ENCODE data around the gene FAM117B. TPM values are rescaled to one million over a fixed set of nuclear protein-coding genes. Genes with fewer than 3 reads are reported as not detected.

The FAM117B gene
- total and polyA plus RNA-seq, 8 donors: 2.5 to 12.4 (median 5.4) TPM

DNA sequence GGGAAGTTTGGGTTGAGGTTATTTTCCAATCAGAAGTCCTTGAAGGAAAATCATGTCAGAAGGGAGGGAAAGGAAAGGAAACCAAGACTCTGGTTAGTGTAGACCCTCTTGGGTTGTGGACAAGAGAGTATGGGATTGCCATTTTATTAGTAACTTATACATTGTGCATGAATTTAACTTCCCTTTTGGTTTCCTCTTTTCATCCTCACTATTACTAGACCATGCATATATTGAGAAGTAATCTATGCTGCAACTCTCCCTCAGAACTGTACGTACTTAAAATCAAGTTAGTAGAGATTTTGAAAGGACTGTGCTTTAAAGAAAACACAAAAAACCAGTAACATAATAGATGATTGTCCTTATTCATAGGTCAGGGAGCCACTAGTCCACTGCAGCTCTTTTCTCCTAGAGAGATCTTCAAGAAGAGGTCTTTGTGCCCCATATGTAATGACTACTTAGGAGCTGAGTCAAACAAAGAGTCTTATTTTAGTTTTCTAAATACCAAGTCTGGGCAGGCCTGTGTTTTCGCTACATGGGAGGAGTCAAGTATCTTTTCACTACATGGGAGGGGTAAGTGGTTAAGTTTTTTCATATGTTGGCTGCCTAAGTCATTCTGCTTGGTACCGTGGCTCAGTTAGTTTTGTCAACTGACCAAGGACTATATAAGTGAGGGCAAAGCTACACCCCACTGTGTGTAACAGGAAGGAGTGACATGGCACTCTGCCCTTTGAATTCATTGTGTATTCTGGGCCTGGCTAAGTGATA, 25.2 kb upstream of the FAM117B start:
- TF ChIP-seq, protein P1, sequence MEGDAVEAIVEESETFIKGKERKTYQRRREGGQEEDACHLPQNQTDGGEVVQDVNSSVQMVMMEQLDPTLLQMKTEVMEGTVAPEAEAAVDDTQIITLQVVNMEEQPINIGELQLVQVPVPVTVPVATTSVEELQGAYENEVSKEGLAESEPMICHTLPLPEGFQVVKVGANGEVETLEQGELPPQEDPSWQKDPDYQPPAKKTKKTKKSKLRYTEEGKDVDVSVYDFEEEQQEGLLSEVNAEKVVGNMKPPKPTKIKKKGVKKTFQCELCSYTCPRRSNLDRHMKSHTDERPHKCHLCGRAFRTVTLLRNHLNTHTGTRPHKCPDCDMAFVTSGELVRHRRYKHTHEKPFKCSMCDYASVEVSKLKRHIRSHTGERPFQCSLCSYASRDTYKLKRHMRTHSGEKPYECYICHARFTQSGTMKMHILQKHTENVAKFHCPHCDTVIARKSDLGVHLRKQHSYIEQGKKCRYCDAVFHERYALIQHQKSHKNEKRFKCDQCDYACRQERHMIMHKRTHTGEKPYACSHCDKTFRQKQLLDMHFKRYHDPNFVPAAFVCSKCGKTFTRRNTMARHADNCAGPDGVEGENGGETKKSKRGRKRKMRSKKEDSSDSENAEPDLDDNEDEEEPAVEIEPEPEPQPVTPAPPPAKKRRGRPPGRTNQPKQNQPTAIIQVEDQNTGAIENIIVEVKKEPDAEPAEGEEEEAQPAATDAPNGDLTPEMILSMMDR (IDR thresholded peaks at IDR 0.05): no peak
- intact Hi-C loops (cut with DNase I): no loop called here
- Histone ChIP-seq H3K27me3 (no peaks in the 10 kb centered on the region), H3K4me1 (no peaks in the 10 kb centered on the region), H3K9me3 (no peaks in the 10 kb centered on the region), H3K4me3 (no peak overlapping the region), H3K27ac (no peak overlapping the region), H3K36me3 (no peaks in the 10 kb centered on the region)
- DNase-seq (no peak), ATAC-seq (peak in 2 of 4 donors; percentile 49 to 66), FAIRE-seq (no peak)
- 81 to 83% methylated on average over 3 of the region's 3 CpGs for WGBS, 2 donors

DNA sequence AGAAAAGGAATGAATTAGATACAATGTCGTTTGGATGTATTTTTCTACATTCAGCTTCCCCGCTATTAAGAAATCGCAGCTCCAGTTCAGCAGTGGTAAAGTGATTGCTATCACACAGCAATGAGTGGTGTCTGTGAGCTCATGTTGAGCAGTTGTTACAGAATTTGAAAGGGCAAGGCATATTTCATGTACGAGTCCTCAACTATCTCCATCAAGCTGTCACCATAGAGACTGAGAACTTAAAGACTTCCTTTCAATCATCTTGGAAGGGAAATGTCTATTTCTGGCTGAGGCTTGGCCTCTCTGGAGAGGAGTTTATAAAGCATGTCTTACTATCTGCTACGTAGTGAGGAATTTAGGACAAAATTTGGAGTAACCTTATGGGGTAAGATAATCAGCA, 24.4 kb upstream of the FAM117B start:
- no peaks in the 10 kb centered on the region for H3K9me3 ChIP-seq
- FAIRE-seq: no peak
- WGBS, 2 donors: 83 to 88% methylated on average over 5 of the region's 5 CpGs

DNA sequence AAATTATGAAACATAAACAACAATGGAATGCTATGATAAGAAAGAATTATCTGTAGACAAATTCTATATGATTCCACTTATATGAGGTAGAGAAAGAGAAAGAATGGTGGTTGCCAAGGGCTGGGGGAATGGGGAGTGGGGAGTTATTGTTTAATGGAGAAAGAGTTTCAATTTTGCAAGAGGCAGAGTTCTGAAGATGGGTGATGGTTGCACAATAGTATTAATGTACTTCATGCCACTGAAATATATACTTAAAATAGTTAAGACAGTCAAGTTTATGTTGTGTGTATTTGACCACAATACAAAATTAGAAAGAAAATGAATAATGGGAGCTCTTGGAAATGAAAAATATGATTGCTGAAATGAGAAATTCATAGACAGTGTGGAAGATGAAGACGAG, 22.6 kb upstream of the FAM117B start:
- no peak for DNase-seq
- no peaks in the 10 kb centered on the region for H3K36me3 ChIP-seq
- H3K9me3 ChIP-seq: no peaks in the 10 kb centered on the region
- ATAC-seq: no peak
- TF ChIP-seq, protein P1 (IDR thresholded peaks at IDR 0.05): no peak
- H3K4me1 ChIP-seq: no peaks in the 10 kb centered on the region
- no peak overlapping the region for H3K27ac ChIP-seq
- 88 to 93% methylated on average over 1 of the region's 1 CpG for WGBS, 2 donors
- FAIRE-seq: no peak
- H3K27me3 ChIP-seq: no peaks in the 10 kb centered on the region
- intact Hi-C loops (cut with DNase I): no loop called here
- H3K4me3 ChIP-seq: no peak overlapping the region

More for the DNA sequence above, 24.4 kb upstream of the FAM117B start:
- intact Hi-C loops (cut with DNase I): no loop called here
- Histone ChIP-seq H3K4me3 (no peak overlapping the region), H3K27me3 (no peaks in the 10 kb centered on the region), H3K36me3 (no peaks in the 10 kb centered on the region), H3K27ac (no peak overlapping the region), H3K4me1 (no peaks in the 10 kb centered on the region)
- DNase-seq (no peak), ATAC-seq (no peak)
- TF ChIP-seq, protein P1 (IDR thresholded peaks at IDR 0.05): no peak

DNA sequence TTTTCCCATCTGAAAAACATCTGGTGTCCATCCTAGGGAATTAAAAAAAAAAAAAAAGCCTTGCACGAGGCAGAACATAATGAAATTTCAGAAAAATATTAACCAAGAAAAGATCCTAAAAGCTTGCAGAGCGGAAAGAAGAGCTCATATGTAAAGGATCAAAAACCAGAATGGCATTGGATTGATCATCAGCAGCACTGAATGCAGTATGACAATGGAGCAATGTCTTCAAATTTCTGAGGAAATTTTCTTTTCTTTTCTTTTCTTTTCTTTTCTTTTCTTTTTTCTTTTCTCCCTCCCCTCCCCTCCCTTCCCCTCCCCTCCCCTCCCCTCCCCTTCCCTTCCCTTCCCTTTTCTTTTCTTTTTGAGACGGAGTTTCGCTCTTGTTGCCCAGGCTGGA, 21.3 kb upstream of the FAM117B start:
- Histone ChIP-seq H3K4me1 (no peaks in the 10 kb centered on the region), H3K36me3 (no peaks in the 10 kb centered on the region), H3K27ac (no peak overlapping the region), H3K9me3 (no peaks in the 10 kb centered on the region), H3K27me3 (no peaks in the 10 kb centered on the region), H3K4me3 (no peak overlapping the region)
- TF ChIP-seq, protein P1 (IDR thresholded peaks at IDR 0.05): no peak
- FAIRE-seq (no peak), DNase-seq (no peak), ATAC-seq (no peak)
- WGBS, 2 donors: 83 to 90% methylated on average over 2 to 3 of the region's 4 CpGs
- intact Hi-C loops (cut with DNase I): no loop called here

DNA sequence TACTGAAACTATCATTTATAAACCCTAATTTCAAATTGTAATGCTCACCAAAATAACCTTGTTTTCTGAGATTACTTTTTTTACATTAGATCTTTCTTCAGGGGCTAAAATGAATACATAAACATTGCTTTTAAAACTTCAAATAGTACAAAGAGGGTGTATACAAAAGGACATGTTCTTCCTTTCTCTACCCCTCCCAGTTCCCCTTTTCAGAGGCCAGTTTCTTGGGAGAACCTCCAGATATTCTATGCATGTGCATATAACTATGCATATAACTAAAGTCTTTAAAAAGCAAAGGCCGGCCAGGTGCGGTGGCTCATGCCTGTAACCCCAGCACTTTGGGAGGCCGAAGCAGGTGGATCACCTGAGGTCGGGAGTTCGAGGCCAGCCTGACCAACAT, 10.6 kb upstream of the FAM117B start:
- Histone ChIP-seq H3K27ac (no peak overlapping the region), H3K4me1 (no peaks in the 10 kb centered on the region), H3K4me3 (no peak overlapping the region), H3K36me3 (no peaks in the 10 kb centered on the region), H3K9me3 (no peaks in the 10 kb centered on the region), H3K27me3 (no peaks in the 10 kb centered on the region)
- TF ChIP-seq, protein P1 (IDR thresholded peaks at IDR 0.05): no peak
- FAIRE-seq (no peak), ATAC-seq (no peak), DNase-seq (no peak)
- intact Hi-C loops (cut with DNase I): no loop called here
- 85 to 95% methylated on average over 5 of the region's 5 CpGs for WGBS, 2 donors
